NCI-H748 (cell line): ENCODE measurements around the gene TMEM72.
A peak's percentile ranks its signal among the peaks of the same experiment; 100 is the strongest.

Experiments
- DNase-seq: peaks from one replicate; lab custom pipeline; 2025; ENCODE audit not compliant: unreplicated experiment; lab: John Stamatoyannopoulos, UW

Gene TMEM72

DNA sequence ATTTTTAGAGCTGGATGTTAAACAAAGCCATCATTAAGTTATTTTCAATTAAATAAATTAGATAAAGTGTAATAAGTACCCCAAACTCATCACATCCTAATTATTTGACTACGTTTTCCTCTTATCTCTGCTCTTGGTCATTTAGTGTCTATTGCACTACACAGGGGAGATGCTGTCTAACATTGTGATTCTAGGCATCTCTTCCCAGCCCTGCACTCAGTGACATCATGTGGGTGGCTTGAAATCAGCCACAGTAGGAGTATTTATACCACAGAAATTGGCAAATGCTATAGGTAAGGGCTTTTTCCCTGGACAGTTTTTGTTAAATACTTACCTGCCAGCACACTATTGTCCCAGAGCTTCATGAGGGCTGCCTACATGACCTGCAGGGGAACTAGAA is 21.3 kb upstream of the TMEM72 start:
- DNase-seq: no peak

DNA sequence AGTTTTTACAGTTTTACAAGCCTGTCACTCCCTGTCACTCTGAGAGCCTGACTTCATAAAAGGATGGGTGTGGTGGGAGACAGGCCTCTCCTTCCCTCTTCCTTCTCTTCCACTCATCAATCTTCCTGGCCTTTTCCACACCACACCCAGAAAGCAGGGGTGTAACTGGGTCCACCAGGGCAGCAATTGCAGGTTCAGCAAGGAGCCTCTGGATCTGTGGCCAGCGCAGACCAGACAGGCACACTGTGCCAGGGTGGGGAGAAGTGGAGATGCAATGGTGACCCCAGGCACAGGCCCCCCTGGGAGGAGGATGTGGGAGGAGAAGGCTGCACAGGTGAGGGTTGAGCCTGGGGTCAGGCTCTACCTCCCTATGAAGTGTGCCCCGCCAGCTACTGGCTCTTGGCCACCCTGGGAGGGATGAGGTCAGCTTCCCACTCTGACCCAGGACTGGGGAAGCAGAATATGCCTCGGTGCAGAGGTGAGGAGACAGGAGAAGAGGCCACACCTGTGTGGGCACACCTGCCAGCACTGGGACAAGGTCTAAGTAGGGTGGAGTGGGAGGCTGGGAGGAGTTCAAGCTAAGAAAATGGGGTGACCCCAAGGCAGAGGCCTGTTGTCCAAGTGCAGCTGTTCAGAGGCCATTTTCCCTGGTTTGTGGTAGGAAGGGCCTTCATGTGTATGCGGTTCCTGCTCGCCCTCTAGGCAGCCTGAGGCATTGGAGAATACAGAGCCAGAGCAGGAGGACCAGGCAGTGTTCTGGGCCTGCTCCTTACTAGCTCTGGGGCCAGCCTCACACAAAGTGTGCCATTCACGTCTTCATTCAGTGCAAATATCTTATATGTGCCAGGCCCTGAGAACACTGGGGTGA is 20.2 kb upstream of the TMEM72 start:
- DNase-seq: no peak

- no peak for DNase-seq
Measured at GRCh38 chr10:44891721-44892120, 19.4 kb upstream of the TMEM72 start.

- DNase-seq: no peak
Measured at GRCh38 chr10:44893604-44894468, 17.3 kb upstream of the TMEM72 start.

DNA sequence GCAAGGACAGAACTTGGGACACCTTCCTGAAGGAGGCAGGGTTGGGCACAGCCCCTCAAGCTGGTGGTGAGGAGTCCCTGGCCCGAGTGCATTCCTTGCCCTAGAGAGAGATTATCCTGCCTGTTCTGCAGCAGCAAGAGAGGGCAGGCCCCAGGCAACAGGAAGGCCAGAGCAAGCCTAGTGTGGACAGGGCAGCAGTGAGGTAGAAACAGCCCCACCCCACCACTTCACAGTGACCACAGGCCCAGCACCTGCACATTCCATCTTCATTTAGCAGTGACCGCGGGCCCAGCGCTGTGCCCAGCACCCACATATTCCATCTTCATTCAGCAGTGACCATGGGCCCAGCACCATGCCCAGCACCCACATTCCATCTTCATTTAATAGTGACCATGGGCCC is 16.4 kb upstream of the TMEM72 start:
- no peak for DNase-seq

GRCh38 chr10:44895280-44895679 is 15.9 kb upstream of the TMEM72 start:
- DNase-seq: no peak

- no peak for DNase-seq
Measured at GRCh38 chr10:44897049-44897448, 14.1 kb upstream of the TMEM72 start.

GRCh38 chr10:44898665-44899064 is 12.5 kb upstream of the TMEM72 start:
- peak; percentile 1 for DNase-seq

DNA sequence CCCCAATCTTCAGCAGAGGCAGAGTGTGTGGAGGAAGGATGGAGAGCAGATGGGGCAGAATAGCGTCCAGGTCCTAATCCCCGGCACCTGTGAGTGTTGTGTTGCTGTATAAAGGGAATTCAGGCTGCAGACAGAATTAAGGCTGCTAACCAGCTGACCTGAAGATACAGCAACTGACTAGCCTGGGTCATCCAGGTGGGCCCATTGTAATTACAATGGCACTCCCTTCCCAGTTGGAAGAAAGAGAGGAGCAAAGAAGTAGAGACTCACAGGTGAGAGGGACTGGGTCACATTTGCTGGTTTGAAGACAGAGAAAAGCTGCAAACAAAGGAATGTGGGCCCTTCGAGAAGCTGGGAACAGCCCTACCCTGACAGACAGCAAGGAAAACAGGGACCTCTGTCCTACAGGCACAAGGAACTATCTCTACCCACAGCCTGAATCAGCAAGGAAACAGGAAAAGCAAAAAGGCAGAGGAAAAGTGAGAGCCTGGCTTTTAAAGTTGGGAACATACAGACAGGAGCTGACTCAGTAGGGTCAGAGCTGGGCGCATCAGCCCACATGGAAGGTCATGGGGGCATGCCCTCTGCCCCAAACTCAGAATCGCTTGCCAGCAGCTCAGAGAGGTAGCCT is 11.6 kb upstream of the TMEM72 start:
- no peak for DNase-seq

- no peak for DNase-seq
Measured at GRCh38 chr10:44902941-44903545, 8.1 kb upstream of the TMEM72 start.

DNA sequence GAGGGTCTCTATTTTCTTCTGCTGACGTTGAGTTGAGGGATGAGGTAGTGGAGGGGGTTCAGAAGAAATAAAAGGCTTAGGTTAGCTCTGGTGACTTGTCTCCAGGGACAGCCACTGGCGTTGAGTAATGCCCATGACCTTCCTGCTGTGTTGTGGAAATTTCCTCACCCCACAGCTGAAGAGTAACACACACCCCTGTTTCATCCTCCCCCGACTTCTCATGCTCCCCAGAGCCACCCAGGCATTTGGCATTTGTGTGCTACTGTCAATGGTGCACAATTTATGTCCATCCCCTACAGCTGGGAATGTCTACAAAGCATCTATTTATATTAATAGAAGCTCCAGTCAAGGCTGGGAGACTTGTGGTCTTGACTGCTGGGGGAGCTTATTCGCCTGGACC is 4.7 kb upstream of the TMEM72 start:
- no peak for DNase-seq

DNA sequence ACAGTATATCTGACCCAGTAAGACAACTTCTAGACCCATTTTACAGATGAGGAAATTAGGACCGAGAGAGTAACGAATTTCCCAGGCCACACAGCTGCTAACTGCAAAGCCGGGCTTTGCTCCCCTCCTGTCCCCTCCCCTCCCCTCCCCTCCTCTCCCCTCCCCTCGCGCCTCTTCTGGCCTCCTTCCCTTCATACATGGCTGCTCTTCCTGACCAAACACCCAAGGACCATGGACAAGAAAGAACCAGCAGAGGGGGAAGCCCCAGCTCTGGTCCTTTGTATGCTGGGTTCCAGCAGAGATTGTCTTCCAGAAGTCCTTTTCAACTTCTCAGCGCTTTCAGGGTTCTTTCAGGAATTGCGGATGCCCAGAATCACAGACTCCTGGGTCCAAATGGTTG is 3.6 kb upstream of the TMEM72 start:
- DNase-seq: no peak

GRCh38 chr10:44908066-44908749 is 2.9 kb upstream of the TMEM72 start:
- DNase-seq: peak; percentile 15

- DNase-seq: no peak
Measured at GRCh38 chr10:44908936-44909630, 2.1 kb upstream of the TMEM72 start.

- DNase-seq: no peak
Measured at GRCh38 chr10:44909910-44910309, 1.2 kb upstream of the TMEM72 start.

GRCh38 chr10:44910602-44911001 is 535 bp upstream of the TMEM72 start:
- no peak for DNase-seq

- no peak for DNase-seq
Measured at GRCh38 chr10:44911951-44912350, 814 bp downstream of the TMEM72 start.

GRCh38 chr10:44913350-44914081 is 2.4 kb downstream of the TMEM72 start:
- DNase-seq: no peak

DNA sequence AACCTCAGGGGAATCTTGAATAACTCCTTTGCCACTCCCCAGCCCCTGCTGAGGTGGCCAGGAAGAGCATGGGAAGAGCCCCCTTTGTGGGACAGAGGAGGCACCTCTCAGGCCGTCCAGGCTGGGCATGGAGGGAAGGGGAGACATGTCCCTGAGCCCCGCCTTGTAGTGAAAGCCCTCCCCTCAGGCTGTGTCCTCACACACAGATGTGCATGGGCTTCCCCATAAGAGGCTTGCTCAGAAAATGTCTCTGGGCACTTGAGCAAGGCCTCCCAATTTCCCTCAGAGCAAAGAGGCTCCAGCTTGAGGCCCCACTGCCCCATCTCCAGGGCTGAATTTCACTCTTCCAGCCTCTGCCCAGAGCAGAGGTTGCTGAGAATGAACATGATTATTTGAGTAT is 3.8 kb downstream of the TMEM72 start:
- DNase-seq: no peak
